ENCODE data around the gene KCTD17. TPM values are rescaled to one million over a fixed set of nuclear protein-coding genes. Genes with fewer than 3 reads are reported as not detected.

KCTD17 gene
- total RNA-seq, 2 experiments from 2014 or later: 32.2 to 40.3 TPM

DNA sequence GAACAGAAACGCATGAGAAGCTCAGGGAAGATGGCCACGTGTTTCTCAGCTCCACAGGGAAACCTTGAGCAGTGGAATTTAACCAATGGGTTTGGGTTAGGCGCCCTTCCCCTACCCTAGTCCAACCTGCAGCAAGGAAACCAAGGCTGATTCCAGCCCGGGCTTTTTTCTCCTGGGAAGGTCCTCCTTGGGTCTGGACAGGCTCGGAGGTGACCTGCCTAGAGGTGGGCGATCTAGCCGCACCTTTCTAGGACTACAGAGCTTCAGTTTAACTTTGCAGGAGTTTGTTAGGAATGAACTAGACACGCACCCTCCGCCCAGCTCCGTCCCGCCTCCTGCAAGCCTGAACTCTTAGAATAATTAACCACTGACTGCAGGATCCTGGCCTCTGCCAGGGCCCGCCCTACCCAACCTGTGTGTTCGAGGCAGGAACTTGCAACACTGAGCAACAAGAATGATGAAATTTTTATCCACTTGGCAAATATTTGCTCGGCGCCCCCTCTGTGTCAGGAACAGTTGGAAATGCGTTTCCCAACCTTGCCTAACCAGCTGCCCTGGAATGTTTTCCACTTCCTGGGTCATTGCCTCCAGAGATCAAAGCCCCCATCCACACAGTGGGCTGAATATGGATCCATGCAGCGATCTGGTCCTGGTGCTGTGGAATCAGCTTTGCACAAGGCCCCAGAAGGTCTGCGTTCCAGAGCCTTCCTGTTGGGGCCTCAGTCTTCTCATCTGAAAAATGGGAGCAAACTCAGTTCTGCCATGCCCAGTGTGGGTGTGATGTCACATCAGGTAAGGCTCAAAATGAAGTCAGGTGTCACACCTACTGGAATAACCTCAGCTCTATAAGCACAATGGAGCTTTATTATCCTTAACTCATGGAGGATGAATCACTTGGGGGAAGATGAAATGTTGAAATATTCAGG, 18.7 kb upstream of the KCTD17 start:
- POLR2A ChIA-PET: interaction anchor here (0.5 kb wide), 1 partner anchor 12 kb away, joined by 6 read pairs; no protein-coding TSS in a partner anchor
- CTCF ChIA-PET: interaction anchor here (1.3 kb wide), 1 partner anchor 11 kb away, joined by 3 read pairs; no protein-coding TSS in a partner anchor

DNA sequence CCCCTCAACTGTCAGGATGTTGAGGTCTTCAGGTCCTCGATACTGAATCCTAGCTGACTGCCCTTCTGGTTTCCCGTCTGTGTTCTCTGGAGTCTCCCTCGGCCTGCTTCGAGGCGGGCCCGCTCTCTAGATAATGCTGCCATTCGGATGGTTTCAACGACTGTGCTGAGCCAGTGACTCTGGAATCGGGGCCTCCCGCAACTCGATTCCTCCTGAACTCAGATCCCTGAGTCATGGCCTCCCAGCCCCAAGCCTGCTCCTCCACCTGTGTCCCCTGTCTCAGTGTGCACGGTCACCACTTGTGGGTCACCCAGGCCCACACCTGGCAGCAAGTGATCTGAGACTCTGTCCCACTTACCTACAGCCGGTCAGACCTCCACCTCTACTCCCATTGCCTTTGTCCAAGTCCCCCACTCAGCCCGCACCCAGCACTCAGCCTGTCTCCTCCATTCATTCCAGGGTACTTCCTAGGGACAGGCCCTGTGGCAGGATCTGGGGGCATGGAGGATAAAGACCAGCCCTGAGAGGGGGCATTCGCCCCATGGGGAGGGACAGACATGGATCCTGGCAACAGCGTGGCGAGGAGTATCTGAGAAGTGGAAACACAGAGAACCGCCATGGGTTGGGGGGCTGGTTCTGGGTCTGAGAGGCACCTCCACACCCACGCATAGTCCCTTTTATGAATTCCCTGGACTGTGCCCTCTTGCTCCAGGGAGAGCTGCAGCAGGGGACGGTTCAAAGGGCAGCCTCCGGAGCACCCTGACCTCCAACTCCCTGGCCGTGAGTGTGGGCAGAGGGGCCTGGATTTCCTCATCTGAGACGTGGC, 17.7 kb upstream of the KCTD17 start:
- CTCF ChIA-PET: no interaction called here
- POLR2A ChIA-PET: no interaction called here

DNA sequence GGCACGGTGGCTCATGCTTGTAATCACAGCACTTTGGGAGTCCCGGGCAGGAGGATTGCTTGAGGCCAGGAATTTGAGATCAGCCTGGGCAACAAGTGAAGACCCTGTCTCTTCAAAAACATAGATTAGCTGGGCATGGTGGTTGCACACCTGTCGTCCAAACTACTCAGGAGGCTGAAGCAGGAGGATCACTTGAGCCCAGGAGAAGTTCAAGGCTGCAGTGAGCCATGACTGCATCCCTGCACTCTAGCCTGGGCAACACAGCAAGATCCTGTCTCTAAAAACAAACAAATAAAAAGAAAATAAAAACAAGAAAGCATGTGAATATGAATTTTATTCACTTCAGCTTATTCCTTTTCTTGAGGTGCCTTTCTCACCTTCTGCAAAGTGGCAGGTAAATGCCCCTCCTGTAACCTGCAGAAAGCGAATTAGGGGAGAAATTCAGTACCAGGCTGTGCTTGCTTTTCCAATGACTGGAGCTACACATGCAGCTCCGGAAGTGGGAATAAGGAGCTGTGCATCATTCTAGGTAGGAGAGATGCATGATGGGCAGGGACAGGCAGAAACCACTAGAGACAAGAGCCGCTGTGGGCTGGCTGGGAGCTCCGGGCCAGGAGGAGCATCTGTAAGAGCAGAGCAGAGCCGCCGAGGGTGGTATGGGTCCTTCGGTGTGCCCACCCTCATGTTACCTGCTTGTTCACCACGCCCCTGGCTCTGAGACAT, 14.7 kb upstream of the KCTD17 start:
- CTCF ChIA-PET: no interaction called here
- POLR2A ChIA-PET: no interaction called here

DNA sequence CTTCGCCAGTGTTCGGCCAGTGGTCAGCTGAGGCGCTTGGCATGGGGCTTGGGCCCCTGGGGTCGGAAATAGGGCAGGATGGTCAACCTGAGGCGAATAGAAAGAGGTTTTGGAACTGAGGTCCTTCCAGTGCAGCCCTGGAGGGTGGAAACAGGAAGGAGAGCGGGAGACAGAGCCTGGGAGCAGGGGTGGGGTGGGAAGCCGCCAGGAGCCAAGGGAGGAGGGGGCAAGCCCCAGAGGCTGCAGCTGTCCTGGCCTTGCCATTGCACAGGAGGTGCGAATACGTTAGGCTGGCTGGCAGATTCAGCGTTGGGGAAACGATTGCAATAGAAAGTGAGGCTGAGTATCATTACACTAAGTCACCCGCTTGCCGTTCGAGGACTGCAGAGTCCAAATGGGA, 13.9 kb upstream of the KCTD17 start:
- CTCF ChIA-PET: interaction anchor here (0.6 kb wide), 1 partner anchor 41 kb away, joined by 6 read pairs; no protein-coding TSS in a partner anchor
- POLR2A ChIA-PET: no interaction called here

DNA sequence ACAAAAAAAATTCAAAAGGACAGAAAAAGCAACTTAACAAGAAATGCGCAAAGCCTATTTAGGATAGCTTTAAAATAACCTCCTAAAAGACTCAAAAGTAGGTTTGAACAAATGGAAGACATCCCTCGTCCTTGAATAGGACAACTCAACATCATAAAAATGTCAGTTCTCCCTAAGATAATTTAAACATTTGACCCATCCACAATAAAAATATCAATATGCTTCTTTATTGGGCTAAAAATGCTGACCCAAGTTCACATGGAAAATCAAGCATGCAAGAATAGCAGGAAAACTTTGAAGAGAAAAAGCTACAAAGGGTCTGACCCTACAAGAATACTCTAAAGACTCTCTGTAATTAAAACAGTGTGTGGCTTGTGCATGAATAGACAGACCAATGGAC, 12.1 kb upstream of the KCTD17 start:
- ChIA-PET POLR2A (no interaction called here), CTCF (interaction anchor here (1.3 kb wide), 1 partner anchor 183 kb away, joined by 3 read pairs; no protein-coding TSS in a partner anchor)

DNA sequence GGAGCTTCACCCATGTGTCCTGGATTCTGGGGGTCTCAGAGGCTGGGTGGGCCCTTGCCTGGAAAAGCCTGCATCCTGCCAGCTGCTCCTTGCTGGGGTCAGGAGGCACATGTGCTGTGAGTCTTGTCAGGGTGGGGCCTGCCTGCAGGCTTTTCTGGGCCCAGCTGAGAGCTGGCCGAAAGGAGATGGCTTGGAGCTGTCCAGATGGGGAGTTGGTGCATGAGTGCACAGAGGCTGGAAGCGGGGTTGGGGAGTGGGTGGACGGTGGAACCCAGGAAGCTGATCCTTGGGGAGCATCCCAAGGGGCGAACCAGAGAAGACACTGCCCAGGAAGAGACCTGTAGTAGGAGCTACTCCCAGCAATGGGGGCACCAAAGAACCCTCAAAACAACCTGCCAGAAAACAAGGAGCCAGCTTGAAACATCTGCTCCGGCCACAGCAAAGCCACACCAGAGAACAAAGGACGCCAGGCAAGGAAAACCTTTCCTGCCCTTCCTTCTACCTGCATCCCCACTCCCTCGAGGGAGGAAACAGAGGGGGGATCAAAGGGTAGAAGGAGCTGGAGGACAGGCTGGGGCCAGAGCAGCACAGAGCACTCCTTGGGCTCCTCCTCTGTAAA, 8.2 kb upstream of the KCTD17 start:
- ChIA-PET POLR2A (no interaction called here), CTCF (interaction anchor here (0.8 to 4.6 kb wide), 8 partner anchors 11 to 187 kb away, joined by 3 to 24 read pairs (median 5); no protein-coding TSS in a partner anchor)

DNA sequence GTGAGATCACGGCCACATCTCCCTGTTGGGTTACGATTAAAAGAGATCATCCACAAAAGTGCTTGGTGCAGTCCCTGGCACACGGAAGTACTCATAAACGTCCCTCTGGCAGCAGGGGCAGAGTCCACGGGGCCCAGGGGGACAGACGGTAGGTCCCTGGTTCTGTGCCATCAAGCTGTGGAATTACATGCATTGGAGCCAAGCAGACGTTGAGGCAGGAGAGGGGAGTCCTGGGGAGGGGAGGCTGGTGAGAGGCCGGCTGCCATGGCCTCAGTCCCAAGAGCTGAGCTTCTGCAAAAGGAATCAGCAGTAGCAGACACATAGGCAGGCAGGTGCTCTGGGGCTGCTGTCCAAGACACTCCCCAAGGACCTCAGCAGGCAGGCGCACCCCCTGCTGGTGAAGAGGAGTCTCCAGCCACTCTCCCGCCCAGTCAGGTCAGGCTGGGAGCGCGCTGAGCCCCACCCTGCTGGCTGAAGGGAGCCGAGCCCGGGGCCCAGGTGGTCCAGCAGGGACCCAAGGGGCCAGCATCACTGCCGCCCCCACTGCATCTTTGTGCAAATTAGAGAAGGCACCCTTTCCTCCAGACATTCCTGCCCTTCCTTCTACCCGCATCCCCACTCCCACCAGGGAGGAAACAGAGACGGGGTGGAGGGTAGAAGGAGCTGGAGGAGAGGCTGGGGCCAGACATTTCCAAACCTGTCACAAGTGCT, 7.6 kb upstream of the KCTD17 start:
- POLR2A ChIA-PET: no interaction called here
- CTCF ChIA-PET: interaction anchor here (0.8 to 4.6 kb wide), 9 partner anchors 11 to 188 kb away, joined by 3 to 24 read pairs (median 5); no protein-coding TSS in a partner anchor

DNA sequence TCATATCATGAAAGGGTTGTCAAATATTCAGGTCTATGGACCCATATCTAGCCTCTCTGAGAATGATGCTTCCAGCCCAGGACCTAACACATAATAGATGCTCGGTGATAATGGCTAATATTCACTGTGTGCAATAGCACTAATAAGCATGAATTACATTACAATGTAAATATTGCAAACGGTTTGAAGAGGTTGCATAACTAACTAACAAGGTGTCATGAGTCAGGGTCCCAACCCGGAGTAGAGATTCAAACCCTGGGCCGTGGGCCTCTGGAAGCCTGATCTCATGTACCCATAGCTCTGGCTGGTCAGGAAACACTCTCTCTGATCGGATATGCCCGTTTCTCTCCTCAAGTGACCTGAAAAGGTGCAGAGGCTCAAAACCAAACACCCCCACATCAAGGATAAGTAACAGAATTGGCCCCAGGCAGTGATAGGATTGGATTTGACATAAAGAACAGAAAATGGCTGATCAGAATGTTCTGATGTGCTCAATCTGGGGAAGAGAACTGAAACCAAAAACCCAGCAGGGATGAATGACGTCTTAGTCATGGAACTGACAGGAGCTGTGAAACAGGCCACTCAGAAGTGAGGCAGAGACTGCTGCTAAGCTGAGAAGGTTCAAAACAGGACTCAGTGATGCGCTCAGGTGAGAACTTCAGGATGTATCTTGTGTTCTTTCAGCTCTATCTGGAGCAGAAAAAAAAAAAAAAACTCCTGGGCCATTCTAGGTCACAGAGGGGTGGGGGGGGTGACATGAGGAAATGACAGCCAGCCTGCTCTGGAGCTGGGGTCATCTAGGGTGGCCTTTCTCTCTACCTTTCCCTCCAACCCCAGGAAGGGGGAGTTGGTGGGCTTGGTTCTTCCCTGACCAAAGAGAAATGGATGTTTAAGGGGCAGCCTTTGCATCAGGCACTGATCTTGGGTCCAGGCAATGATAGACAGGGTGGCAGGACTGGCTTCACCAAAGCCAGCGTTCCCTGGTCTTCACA, 6.6 kb upstream of the KCTD17 start:
- POLR2A ChIA-PET: interaction anchor here (0.6 kb wide), 1 partner anchor 13 kb away, joined by 6 read pairs; no protein-coding TSS in a partner anchor

DNA sequence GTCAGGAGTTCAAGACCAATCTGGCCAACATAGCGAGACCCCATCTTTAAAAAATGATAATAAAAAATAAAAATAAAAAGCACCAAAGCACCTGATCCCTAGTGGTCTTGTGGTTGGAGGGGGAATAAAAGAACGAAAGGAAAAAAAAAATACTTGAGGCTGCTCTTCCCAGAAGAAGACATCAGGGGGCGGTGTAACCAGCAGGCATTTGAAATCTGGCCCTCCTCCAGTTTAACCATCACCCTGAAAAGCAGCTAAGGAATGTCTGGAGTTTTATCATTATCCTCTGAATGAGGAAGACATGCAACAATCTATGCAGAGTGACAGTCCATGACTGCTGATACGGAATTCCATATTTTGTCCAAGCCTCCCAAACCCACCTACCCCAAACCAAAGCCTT, 5.6 kb upstream of the KCTD17 start:
- ChIA-PET CTCF (interaction anchor here (0.7 to 4.6 kb wide), 10 partner anchors 18 to 264 kb away, joined by 3 to 24 read pairs (median 3); no protein-coding TSS in a partner anchor), POLR2A (no interaction called here)

More for the DNA sequence above, 6.6 kb upstream of the KCTD17 start:
- CTCF ChIA-PET: interaction anchor here (0.7 to 4.6 kb wide), 10 partner anchors 10 to 418 kb away, joined by 3 to 24 read pairs (median 4); no protein-coding TSS in a partner anchor

DNA sequence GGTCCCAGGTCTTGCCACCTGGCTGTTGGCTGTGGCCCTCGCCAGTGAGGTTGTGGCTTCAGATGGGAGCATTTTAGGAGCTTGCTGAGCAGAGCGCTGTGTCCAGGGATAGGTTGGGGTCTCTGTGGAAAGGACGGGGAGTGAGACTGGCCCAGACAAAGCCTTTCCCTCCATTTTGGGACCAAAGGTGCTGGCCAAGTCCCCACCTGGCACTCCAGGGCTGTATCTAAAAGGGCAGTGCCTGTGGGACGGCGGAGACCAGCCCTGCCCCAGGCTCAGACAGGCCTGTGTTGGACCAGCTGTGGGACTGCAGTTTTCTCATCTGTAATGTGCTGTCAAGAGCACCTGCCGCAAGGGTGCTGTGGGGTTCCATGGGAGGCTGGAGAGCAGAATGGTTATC, 5.0 kb upstream of the KCTD17 start:
- POLR2A ChIA-PET: no interaction called here
- CTCF ChIA-PET: interaction anchor here (0.7 to 4.6 kb wide), 7 partner anchors 19 to 153 kb away, joined by 3 to 24 read pairs (median 3); no protein-coding TSS in a partner anchor

DNA sequence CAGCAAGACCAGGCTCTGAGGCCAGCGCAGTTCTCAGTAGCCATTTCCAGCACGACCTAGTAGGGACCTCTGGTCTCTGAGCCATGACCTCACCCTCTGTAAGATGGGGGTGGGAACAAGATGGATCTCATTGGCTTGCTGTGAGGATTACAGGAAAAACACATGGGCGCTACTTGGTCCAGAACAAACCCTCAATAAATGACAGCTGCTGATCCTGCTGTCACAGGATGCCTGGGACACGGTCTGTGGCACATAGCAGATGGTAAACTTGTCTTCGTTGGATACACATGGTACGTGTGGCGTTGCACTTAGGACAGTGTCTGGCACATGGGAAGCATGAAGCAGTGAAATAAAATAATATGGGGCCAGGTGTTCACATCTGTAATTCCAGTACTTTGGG, 4.5 kb upstream of the KCTD17 start:
- ChIA-PET CTCF (interaction anchor here (0.9 to 4.6 kb wide), 3 partner anchors 19 to 102 kb away, joined by 3 to 24 read pairs (median 5); no protein-coding TSS in a partner anchor), POLR2A (no interaction called here)

DNA sequence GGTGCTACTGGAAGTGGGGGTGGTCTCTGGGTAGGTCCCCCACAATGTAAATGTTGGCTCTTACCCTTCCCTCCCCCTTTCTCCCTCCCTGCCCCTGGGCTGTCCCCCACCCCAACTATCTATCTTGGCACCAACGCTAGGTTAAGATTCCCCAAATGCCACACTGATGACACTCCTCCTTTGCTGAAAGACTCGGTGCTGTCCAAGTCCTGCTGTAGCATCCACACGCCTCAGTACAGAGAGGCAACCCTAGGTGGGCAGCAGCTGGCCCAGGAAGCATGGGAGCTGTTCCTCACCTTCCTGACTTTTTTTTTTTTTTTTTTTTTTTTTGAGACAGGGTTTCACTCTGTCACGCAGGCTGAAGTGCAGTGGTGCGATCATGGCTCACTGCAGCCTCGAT, 3.4 kb upstream of the KCTD17 start:
- ChIA-PET CTCF (interaction anchor here (0.7 kb wide), 1 partner anchor 123 kb away, joined by 3 read pairs; no protein-coding TSS in a partner anchor), POLR2A (interaction anchor here (0.6 to 0.7 kb wide), 2 partner anchors 29 to 150 kb away, joined by 4 to 6 read pairs; no protein-coding TSS in a partner anchor)

DNA sequence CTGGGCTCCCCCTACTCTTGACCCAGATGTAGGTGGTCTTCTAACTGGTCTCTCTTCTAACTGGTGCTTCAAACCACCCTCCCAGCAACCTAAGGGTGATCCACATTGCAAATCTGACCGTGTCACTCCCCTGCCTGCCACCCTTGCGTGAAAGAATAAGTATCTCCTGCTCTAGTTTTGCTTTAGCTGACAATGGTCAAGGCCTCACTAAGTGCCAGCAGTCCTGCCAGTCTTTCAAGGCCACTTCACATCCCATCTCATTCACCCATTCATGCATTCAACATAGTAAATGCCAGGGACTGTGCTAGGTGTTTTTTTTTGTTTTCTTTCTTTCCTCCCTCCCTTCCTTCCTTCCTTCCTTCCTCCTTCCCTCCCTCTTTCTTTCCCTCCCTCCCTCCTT, 2.3 kb upstream of the KCTD17 start:
- CTCF ChIA-PET: interaction anchor here (0.7 kb wide), 1 partner anchor 267 kb away, joined by 3 read pairs; no protein-coding TSS in a partner anchor
- POLR2A ChIA-PET: no interaction called here

DNA sequence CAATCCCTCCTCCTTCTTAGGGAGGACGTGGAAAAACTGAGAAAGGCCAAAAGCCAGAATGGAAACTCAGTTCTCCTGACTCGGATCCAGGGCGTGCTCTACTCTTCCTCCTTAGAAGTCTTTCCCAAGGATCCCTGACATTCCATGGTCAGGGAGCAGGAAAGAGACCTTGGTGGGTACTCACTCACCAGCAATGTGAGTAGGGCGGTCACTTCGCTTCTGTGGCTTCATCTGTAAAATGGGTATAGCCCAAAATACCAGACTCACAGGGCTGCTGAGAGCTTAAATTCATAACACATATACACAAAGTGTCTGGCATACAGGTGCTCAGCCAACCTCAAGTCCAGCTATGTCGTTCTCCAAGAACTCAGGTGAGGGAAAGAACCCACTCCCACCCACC, 629 bp upstream of the KCTD17 start:
- CTCF ChIA-PET: interaction anchor here (0.9 to 2.3 kb wide), 2 partner anchors 10 to 72 kb away, joined by 4 to 10 read pairs; no protein-coding TSS in a partner anchor

DNA sequence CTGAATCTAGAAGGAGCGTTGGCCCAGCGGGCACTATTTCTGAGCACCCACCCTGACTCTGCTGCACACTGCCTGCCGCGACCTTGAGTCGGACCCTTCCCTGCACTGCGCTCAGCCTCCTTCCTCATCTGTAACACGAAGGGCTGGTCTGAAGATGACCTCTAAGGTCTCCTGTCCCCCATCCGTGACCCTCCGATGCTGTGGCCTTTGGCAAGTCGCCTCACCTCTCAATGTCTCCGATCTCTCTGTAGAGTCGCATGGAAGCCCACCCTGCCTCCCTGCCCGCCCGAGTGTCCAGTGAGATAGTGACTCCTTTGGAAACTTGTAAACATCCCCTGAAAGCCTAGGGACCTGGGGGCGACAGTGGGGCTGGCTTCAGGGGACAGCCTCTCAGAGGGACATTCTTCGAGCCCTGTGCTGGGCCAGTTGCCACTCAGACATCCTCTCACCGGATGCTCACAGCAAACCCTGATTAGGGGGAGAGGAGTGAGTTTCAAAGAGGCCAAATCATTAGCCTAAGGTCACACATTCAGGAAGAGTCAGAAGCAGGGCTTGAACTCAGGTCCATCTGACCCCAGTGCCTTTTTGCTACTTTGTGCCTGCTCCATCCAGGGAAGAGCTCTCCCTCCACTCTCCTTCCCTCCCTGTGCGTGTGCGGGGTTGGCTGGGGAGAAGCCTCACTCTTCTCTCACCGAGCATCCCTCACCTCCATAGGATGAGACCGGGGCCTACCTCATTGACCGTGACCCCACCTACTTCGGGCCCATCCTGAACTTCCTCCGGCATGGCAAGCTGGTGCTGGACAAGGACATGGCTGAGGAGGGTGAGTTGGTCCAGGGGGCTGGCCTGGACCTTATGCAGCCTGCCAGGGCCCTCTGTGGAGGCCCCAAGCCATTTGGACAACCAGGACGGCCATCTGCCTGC, 1.1 kb downstream of the KCTD17 start:
- POLR2A ChIA-PET: interaction anchor here (1.0 kb wide), 2 partner anchors 27 to 70 kb away, joined by 3 to 5 read pairs; no protein-coding TSS in a partner anchor

More for the DNA sequence above, 629 bp upstream of the KCTD17 start:
- POLR2A ChIA-PET: interaction anchor here (0.6 to 1.1 kb wide), 5 partner anchors 46 to 189 kb away, joined by 3 to 11 read pairs (median 4); partner anchors contain the start of gene IL2RB

More for the DNA sequence above, 1.1 kb downstream of the KCTD17 start:
- CTCF ChIA-PET: interaction anchor here (1.6 to 2.3 kb wide), 2 partner anchors 8 to 147 kb away, joined by 6 to 10 read pairs; no protein-coding TSS in a partner anchor
